Kidney epithelial cell (primary cell): Measurements from ENCODE around the gene FSCN2. TPM values are rescaled to one million over a fixed set of nuclear protein-coding genes. Genes with fewer than 3 reads are reported as not detected.
A peak's percentile ranks its signal among the peaks of the same experiment; 100 is the strongest.

Experiments
- DNase-seq: peaks from one replicate; pipeline ENCODE4 v3.0.0-alpha.2; 2010; ENCODE audit warnings: low read depth
- H3K27me3 ChIP-seq: 2 replicates; pipeline ENCODE4 v1.6.0; 2011; ENCODE audit warnings: low read length; ENCODE audit not compliant: control insufficient read depth, insufficient read depth
- H3K36me3 ChIP-seq: 2 replicates; pipeline ENCODE4 v1.5.1; 2011; ENCODE audit warnings: low read length; ENCODE audit not compliant: control insufficient read depth, insufficient read depth
- H3K4me3 ChIP-seq: 2 replicates; pipeline ENCODE4 v1.5.1; 2011; ENCODE audit warnings: low read depth, mild to moderate bottlenecking, control low read depth, low read length
- total RNA-seq: library from RNA; depleted of rRNA; stranded (reverse); fragments of >200 nt; gene quantifications from 2 replicates; pipeline ENCODE4 v1.2.3, GENCODE V29; 2015
- TF ChIP-seq, protein P1 (sequence below): IDR thresholded peaks from 2 replicates; pipeline ENCODE4 v1.5.1; 2011; ENCODE audit warnings: mild to moderate bottlenecking, moderate library complexity, low read length, control low read depth, inconsistent platforms; ENCODE audit not compliant: insufficient read depth, poor library complexity, severe bottlenecking

The FSCN2 gene
- total RNA-seq, 1 donor from 2014 or later: 0.29 TPM

DNA sequence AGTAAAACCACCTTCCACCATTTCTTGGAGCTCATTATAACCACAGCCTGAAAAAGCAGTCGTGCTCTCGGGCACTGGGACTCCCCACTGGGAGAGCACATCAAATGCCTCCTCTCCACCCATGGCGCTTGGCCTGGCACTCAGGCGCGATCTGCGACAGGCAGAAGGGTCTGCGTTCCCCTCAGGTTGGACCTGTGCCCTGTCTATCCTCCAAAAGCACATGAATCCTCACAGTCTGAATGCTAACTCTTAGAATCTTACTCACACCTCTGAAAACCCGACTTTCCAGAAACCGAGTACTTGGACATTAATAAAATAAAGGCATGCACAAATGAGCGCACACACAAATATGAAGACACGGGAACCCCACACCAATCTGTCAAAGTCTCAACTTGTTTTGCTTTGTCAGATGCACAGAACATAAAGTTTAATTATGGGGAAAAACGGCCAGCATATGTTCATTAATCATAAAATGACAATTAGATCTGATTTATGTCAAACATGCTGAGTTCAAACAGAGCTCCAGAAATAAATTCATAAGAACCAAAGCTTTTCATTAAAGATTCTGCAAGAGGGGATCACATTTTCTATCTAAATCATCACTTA lies 44.5 kb downstream of the FSCN2 start:
- H3K27me3 ChIP-seq: no peaks in the 10 kb centered on the region
- no peak for DNase-seq
- TF ChIP-seq, protein P1, sequence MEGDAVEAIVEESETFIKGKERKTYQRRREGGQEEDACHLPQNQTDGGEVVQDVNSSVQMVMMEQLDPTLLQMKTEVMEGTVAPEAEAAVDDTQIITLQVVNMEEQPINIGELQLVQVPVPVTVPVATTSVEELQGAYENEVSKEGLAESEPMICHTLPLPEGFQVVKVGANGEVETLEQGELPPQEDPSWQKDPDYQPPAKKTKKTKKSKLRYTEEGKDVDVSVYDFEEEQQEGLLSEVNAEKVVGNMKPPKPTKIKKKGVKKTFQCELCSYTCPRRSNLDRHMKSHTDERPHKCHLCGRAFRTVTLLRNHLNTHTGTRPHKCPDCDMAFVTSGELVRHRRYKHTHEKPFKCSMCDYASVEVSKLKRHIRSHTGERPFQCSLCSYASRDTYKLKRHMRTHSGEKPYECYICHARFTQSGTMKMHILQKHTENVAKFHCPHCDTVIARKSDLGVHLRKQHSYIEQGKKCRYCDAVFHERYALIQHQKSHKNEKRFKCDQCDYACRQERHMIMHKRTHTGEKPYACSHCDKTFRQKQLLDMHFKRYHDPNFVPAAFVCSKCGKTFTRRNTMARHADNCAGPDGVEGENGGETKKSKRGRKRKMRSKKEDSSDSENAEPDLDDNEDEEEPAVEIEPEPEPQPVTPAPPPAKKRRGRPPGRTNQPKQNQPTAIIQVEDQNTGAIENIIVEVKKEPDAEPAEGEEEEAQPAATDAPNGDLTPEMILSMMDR: no peak
- H3K36me3 ChIP-seq: peaks cover 5% of the 10 kb centered on the region
- no peak overlapping the region for H3K4me3 ChIP-seq

DNA sequence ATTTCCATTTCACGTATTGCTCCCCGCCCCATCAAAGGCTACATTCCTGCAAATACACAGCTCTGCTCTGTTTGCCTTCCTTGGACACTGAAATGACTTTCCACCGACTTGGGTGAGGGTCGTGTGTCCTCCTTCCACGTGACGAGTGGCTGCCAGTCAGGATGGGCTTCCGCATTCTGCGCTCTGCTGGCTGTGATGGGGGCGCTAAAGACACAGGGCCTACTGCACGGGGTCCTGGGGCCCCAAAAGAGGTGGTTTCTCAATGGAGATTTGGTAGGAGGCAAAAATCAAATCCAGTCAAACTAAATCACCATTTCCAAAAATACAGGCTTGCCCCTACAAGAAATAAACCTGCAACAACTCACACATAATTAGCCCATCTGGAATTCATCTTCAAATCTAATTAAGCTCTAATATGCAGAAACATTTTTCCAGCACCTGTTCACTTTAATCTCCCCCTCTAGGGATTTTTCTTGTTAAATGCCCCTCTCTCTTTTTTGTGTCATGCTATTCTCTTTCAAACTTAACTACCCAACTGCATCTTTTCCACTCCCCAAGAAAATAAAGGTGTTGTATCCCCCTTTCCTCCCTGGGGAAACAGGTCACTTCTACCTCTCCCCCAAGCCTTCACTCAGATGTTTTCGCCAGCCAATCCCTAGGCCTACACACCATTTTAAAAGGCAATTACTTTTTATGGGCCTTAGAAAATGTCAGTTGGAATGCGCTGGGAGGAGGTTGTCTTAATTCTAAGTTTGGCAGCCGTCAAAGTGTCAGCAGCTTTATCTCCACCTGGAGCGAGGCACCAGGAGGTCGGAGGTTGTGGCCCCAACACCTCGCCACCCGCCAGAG lies 45.8 kb downstream of the FSCN2 start:
- H3K36me3 ChIP-seq: peaks cover 5% of the 10 kb centered on the region
- TF ChIP-seq, protein P1: no peak
- no peak overlapping the region for H3K4me3 ChIP-seq
- no peaks in the 10 kb centered on the region for H3K27me3 ChIP-seq
- DNase-seq: no peak

DNA sequence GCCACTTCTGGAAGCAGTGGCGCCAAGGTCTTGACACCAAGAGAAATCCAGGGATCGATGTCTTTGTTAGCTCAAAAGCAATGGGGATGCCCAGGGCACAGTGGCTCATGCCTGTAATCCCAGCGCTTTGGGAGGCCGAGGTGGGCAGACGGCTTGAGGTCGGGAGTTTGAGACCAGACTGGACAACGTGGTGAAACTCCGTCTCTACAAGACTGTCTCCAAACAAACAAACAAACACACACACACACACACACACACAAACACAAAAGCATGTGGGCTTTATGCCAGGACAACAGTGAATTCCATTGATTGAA lies 46.4 kb downstream of the FSCN2 start:
- TF ChIP-seq, protein P1: no peak
- H3K27me3 ChIP-seq: no peaks in the 10 kb centered on the region
- H3K4me3 ChIP-seq: no peak overlapping the region
- H3K36me3 ChIP-seq: peaks cover 8% of the 10 kb centered on the region
- no peak for DNase-seq

- Histone ChIP-seq H3K36me3 (peaks cover 7% of the 10 kb centered on the region), H3K27me3 (no peaks in the 10 kb centered on the region), H3K4me3 (no peak overlapping the region)
- TF ChIP-seq, protein P1: no peak
- DNase-seq: no peak
These were observed 47.7 kb downstream of the FSCN2 start for GRCh38 chr17:81575836-81576235.

GRCh38 chr17:81576621-81577277 lies 48.6 kb downstream of the FSCN2 start:
- Histone ChIP-seq H3K4me3 (no peak overlapping the region), H3K36me3 (peaks cover 9% of the 10 kb centered on the region), H3K27me3 (no peaks in the 10 kb centered on the region)
- no peak for DNase-seq
- TF ChIP-seq, protein P1: peak; percentile 10
